Activated CD4-positive, alpha-beta T cell treated with anti-CD3 and anti-CD28 coated beads for 1 hour (primary cell): ENCODE measurements around the gene TMEM258.
A peak's percentile ranks its signal among the peaks of the same experiment; 100 is the strongest.

Experiments
- DNase-seq: peaks from one replicate; pipeline ENCODE4 v3.0.0-alpha.2; 2020

TMEM258 gene

DNA sequence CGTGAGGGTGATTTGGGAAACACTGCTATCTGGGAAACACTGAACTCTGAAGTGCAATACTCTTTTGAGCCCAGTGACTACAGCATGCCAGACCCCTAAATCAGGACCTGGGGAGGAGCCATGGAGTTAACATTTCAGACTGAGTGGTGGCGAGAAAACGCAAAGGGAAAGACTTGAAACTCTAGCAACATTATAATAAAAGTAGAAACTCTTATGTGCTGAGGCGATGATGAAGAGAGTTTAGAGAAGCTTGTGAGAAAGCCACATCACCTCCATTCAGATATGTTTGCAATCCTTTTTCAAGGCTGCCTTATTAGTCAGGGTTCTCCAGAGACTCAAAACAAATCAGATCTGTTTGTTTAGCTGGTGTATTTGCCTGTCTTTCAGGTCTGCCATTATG lies 2.2 kb upstream of the TMEM258 start:
- DNase-seq = no peak

DNA sequence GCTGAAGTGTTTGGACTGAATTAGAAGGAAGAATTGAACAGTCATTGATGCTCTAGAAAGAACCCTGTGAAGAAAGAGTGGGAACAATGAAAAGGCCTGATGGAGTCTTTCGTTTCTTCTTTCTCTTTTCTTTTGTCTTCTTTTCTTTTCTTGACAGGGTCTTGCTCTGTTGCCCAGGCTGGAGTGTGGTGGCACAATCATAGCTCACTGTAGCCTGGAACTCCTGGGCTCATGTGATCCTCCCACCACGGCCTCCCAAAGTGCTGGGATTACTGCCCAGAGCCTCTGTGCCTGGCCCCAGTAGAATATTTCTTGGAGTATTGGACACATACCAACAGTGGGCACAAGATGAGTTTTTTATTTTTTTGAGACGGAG lies 1.4 kb upstream of the TMEM258 start:
- no peak for DNase-seq

DNA sequence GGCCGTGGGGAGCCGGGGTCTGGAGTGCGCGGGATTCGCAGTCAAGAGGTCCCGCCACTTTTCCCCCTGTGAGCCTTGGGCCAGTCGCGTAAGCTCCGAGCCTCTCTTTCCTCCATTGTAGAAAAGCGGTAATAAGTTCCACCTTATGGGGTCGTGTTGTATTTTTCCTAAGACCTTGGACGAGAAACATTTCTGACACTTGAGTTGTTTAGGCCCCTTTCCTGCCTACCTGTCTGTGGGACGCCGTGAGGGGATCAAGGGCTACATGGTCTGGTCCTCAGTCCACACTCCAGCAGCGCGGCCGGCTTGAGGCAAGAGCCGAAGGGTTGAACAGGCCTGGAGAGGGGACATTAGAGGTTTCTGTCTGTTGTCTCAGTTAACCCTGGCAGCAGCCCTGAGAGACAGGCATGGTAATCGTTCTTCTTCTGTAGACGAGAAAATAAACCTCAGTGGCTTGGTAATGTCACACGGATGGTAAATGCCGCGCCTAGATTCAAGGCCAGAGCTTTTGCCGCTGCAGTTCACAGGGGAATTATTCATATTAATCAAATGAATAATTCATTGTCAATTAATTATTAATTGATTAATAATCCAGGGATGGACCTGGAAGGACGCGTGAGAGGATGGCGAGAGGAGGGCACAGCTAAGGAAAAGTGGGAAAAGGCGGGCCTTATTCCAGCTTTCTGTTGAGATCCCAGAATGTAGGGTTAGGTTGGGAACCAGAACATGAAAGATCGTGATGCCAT lies 857 bp upstream of the TMEM258 start:
- DNase-seq = no peak

DNA sequence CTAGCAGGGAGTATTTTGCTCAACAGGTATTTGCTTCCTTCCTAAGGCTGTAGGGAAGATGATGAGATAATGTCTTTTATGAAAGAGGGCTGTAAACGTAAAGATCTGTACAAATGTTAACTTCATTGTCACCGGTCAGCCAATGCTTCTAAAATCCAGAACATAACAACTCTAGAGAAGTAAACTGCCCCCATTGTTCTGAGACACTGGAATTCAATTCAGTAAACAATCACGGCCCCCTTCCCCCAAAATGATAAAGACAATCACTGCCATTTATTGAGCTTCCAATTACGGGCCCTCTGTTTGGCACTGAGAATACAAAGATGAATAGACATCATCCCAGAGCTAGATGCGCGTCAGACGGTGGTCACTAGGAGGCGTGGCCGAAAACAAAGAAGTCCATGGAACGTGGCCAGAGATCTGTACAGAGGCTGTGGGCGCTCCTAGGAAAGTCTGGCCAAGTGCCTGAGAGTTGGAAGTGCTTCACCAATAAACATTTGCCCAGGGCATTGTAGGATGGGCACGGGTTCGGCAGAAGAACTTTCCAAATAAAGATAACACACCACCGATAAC lies 576 bp downstream of the TMEM258 start:
- no peak for DNase-seq

GRCh38 chr11:61787928-61788491 lies 4.4 kb downstream of the TMEM258 start:
- DNase-seq = no peak

DNA sequence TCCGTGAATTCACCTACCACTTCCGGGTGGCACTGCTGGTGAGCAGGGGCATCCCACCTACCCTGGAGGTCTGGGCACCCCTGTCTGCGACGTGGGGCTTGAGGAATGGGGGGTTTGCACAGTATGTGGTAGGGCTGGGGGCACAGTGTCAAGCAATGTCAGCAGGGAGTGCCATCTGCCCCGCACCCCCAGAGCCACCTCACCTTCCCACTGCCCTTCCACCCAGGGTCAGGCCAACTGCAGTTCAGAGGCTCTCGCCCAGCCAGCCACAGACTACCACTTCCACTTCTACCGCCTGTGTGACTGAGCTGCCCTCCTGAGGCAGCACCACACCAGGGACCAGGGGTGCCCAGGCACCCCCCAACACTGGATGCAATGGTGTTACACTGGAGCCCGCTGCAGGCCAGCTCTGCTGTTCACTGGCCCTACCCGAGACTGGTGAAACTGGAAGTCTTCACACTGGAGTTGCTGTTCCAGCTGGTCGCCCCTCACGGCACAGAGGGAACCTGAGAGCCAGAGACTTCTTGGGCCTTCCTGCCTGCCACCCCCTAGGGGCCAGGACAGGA lies 6.5 kb downstream of the TMEM258 start:
- no peak for DNase-seq

GRCh38 chr11:61784506-61784805 lies 7.9 kb downstream of the TMEM258 start:
- DNase-seq = no peak

GRCh38 chr11:61783717-61784505 lies 8.5 kb downstream of the TMEM258 start:
- DNase-seq = no peak

- no peak for DNase-seq
Measured at GRCh38 chr11:61782841-61783240, 9.6 kb downstream of the TMEM258 start.

DNA sequence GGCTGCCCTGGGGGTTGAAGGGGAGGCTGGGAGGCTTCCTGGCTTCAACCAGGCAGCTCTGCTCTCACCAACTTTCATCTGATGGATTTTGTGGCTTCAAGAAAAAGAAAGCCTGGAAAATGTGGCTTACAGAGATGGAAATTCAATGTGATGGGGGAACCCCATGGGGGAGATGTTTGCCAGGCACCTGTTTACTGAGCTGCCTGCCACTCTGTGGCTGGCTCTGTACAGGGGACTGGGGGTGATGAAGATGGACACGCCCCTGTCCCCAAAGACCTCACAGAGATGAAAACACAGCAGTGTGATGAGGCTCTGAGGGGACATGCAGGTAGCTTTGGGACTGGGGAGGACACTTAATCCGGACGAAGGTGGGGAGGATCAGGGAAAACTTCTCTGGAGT lies 10.1 kb downstream of the TMEM258 start:
- no peak for DNase-seq

GRCh38 chr11:61781585-61781984 lies 10.8 kb downstream of the TMEM258 start:
- DNase-seq = no peak

DNA sequence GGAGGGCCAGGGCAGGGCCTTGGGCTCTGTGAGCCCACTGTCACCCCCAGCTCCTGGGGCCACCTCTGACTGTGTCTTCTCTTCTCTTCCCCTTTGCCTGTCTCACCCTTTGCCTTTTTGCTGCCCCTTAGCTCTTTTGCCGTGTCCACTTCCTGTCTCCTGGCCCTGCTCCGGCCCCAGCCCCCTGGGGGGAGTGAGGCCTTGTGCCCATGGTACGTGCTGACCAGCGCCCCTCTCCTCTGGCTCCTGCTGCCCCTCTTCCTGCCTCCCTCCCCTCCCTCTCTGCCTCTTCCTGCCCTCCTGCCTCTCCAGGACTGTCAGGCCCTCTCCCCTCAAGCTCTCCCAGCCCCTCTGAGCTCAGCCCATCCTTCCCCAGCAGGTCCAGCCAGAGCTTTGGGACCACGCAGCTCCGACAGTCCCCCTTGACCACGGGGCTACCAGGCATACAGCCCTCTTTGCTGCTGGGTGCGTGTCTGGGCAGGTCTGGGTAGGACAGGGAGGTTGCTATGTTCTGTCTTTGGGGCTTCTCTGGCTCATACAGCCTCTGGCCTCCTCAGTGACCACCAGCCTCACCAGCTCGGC lies 11.7 kb downstream of the TMEM258 start:
- DNase-seq = no peak

- no peak for DNase-seq
Measured at GRCh38 chr11:61779666-61780525, 12.5 kb downstream of the TMEM258 start.

DNA sequence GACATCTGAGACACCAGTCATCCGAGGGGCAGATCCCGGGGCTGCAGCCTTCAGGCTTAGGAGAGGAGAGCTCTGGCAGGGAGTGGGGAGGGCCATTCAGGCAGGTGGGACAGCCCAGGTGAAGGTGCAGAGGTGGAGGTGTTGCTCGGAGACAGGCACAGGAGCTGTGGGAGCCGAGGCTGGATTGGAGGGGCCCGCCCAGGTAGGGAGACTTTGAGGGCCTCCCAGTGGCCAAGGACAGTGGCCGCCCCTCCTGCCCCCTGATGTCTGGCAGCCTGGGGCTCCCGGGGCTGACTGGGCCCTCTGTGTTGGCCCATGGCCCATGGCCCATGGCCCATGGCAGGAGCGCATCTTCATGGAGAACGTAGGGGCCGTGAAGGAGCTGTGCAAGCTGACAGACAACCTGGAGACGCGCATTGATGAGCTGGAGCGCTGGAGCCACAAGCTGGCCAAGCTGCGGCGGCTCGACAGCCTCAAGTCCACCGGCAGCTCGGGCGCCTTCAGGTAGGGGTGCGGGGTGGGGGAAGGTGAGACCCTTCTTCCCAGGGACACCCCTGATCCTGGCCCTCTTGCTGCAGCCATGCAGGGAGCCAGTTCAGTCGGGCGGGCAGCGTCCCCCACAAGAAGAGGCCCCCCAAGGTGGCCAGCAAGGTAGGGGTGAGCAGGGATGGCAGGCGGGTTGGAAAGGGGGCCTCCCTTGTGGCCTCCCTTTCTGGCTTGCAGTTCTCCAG lies 13.3 kb downstream of the TMEM258 start:
- DNase-seq = no peak

DNA sequence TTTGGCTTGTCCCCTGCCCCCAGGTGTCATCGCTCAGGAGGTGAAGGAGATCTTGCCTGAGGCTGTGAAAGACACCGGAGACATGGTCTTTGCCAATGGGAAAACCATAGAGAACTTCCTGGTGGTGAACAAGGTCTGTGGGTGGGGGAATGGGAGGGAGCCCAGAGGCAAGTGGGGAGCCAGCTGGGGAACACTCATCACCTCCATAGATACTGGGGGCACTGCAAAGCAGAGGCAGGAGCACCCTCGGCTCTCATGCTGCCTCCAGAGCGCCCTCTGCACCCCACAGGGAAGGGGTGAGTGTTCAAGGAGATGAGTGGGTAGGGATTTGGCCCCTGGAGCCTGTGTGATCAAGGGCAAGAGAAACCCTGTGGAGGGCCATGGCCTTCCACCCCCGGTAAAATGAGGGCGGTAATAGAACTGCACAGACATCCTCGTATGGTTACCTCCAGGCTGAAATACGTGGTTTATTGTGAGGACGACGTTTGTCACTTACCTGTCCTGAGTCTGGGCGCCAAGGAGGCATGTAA lies 14.0 kb downstream of the TMEM258 start:
- no peak for DNase-seq

DNA sequence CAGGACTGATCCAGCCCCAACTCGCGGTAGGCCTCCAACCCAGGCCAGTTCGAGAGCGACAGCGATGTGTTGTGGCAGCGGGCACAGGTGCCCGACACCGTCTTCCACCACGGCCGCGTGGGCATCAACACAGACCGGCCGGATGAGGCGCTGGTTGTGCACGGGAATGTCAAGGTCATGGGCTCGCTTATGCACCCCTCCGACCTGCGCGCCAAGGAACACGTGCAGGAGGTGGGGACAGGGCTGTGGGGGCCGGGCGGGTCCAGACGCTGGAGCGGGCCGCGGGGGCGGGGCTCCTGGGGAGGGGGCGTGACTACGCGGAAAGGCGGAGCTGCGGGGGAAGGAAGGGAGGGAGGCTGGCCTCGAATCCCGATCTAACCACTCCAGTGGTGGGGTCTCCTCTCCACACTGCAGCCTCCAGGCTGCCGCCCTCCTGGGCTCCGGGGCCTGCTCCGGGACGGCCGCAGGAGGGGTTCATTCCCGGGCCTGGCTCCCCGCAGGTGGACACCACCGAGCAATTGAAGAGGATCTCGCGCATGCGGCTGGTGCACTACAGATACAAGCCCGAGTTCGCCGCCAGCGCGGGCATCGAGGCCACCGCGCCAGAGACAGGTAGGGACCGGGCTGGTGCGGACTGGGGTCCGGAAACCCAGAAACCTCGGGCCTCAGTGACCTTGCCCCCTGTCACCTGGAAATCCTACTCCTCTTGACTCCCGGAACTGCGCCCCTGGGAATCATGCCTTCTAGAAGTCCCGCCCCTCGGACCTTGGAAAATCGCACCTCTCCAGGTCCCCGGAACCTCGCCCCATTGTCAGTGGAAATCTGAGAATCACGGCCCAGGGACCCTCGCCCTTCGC lies 14.9 kb downstream of the TMEM258 start:
- DNase-seq = peak; percentile 53

DNA sequence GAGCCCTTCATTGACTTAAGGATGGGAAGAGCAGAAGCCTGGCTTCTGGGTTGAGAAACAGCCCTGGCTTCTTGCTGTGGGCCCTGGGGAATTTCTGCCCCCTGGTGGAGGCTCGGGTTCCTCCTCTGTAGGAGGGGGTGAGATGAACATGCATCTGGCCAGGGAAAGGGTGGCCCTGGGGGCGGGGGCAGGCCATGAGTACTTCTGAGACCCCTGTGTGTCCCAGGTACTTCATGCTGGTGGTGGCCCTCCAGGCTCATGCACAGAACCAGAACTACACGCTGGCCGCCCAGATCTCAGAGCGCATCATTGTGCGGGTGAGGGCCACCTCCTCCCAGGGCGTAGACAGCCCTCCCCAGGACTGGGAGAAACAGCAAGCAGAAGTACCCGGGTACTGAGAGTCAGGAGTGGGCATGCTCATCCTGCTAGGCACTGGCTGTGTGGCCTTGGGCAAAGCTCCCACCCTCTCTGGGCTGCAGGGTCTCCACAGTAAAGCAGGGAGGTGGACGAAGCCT lies 15.8 kb downstream of the TMEM258 start:
- no peak for DNase-seq

- no peak for DNase-seq
Measured at GRCh38 chr11:61775606-61776554, 16.5 kb downstream of the TMEM258 start.

DNA sequence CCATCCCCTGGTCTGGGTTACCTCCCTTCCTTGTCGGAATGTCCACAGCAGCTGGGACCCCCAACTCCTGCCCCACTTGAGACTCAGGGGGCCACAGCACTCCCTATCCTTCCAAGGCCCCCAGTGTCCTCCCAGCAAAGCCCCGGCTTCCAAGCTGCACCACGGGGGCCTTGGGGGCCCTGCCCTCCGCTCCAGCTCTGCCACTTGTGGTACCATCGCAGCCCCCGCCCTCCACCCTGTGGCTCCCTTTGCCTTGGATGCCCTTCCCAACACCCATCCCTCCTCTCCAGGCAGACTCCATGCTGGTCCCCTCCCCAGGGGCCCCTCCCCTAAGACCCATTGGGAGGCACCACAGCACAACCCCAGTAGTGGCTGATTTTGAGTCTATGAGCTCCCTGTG lies 17.3 kb downstream of the TMEM258 start:
- no peak for DNase-seq
